HEK293T (cell line): ENCODE results near the gene DARS2.

Source experiments
- BHLHE40 ChIP-seq: fragments of 450-650 bp; IDR thresholded peaks from 2 replicates; pipeline ENCODE4 v1.6.1; 2016; ENCODE audit warnings: mild to moderate bottlenecking, moderate library complexity, borderline replicate concordance
- CTBP1 ChIP-seq: fragments of 450-650 bp; IDR thresholded peaks from 2 replicates; pipeline ENCODE4 v1.6.1; 2016; ENCODE audit warnings: borderline replicate concordance
- FOXA1 ChIP-seq: fragments of 450-650 bp; IDR thresholded peaks from 2 replicates; pipeline ENCODE4 v1.6.1; 2016; ENCODE audit warnings: mild to moderate bottlenecking
- FOXK2 ChIP-seq: fragments of 450-650 bp; IDR thresholded peaks from 2 replicates; pipeline ENCODE4 v1.6.1; 2016; ENCODE audit warnings: mild to moderate bottlenecking
- FOXM1 ChIP-seq: fragments of 450-650 bp; IDR thresholded peaks from 2 replicates; pipeline ENCODE4 v1.6.1; 2017; ENCODE audit warnings: mild to moderate bottlenecking, borderline replicate concordance
- SUZ12 ChIP-seq: fragments of 450-650 bp; IDR thresholded peaks from 2 replicates; pipeline ENCODE4 v1.6.1; 2016; ENCODE audit warnings: mild to moderate bottlenecking

DNA sequence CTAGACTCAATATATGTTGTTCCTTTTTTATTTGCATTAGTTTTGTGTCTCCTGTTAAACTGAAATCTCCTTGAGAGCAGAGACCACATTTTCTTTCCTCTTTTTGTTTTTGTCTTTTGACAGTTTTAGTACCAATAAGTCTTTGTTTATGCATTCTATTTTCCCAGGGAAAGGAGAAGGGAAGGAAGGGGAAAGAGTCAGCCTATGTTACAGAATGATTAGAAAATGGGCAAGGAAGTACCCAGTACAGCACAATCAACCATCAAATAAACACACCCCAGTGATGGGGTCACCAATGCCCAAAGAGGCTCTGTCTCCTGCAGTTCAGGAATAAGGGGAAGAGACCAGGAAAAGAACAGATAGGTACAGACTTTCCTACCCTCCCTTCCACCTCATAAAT is 53.8 kb downstream of the DARS2 start:
- TF ChIP-seq BHLHE40 (no peak), CTBP1 (no peak), FOXA1 (no peak), FOXM1 (no peak), SUZ12 (no peak), FOXK2 (no peak)
